GM19467 (cell line): ENCODE measurements around the gene STXBP1.
A peak's percentile ranks its signal among the peaks of the same experiment; 100 is the strongest.
"Not testable (repeated sequence)": the region's sequence is repeated elsewhere in the genome, so short reads cannot be mapped to it uniquely, and the experiment has no call there.

Experiments used
- ATAC-seq: cut with Tn5 transposase; IDR thresholded peaks from one replicate; pipeline ENCODE4 v1.9.1; 2021; ENCODE audit warnings: mild to moderate bottlenecking, moderate library complexity; ENCODE audit not compliant: unreplicated experiment

The STXBP1 gene

DNA sequence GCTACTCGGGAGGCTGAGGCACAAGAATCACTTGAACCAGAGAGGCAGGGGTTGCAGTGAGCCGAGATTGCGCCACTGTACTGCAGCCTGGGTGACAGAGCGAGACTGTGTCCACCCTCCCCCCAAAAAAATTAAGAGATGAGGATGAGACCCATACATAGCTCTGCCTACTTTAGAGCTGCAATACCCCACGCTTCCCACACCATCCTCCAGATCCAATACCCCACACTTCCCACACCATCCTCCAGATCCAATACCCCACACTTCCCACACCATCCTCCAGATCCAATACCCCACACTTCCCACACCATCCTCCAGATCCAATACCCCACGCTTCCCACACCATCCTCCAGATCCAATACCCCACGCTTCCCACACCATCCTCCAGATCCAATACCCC, 34.9 kb upstream of the STXBP1 start:
- ATAC-seq = not testable (repeated sequence)

GRCh38 chr9:127578627-127578951, 33.5 kb upstream of the STXBP1 start:
- ATAC-seq = no peak

GRCh38 chr9:127578952-127579853, 32.9 kb upstream of the STXBP1 start:
- ATAC-seq = no peak

DNA sequence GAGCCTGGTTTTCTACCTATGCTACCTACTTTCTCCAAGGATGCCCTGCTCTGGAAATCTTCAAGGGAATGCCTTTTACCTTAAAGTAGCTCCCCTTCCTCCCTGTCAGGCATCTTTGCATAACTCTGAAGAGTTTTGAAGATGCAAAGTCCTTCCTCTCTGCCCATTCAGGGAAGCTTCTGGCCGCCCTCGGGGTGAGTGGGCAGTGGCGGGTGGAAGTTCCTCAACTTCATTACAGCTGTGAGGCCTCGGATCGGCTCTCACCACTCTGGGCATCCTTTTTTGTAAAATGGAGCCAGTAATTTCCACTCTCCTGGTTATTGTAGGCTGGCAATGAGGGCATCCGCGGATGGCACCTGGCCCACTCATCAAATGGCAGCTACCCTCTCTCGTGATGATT, 31.7 kb upstream of the STXBP1 start:
- ATAC-seq = no peak

DNA sequence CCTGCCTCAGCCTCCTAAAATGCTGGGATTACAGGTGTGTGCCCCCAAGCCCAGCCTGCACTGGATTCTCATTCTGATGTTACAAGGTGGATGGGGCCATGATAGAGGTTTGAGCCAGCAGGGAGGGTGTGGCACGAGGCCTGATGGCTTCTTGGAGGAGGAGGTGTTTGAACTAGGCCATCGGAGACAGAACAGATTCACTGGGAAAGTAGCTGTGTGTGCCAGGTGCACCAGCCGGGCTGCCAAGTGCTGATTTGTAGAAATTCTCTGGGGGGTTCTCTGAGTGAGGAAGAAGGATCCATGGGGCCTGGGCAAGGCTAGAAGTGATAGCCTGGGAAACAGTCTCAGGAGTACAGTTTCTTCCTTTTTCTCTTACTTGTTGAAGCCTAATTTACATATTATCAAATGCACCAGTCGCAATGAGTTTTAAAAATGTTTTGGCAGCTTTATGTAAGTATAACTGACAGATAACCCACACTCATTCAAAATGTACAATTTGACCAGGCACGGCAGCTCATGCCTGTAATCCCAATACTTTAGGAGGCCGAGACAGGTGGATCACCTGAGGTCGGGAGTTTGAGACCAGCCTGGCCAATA, 31.1 kb upstream of the STXBP1 start:
- no peak for ATAC-seq

- not testable (repeated sequence) for ATAC-seq
These were observed 27.6 kb upstream of the STXBP1 start for GRCh38 chr9:127584474-127584805.

GRCh38 chr9:127585161-127585819, 26.8 kb upstream of the STXBP1 start:
- ATAC-seq = no peak

DNA sequence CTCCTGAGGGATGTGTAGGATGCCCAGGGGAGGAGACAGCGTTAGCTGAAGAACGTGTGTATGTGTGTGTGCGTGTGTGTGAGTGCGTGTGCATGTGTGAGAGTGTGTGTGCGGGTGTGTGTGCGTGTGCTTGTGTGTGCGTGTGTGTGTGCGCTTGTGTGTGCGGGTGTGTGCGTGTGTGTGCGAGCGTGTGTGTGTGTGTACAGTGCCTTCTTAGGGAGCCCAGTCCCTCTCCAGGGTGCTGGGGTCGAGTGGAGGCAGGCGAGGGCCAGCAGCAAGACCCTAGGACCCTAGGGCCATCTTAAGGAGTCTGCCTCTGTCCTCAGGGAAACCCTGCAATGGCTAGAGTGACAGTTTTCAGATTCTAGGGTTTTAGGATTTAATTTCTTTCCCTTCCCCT, 26.0 kb upstream of the STXBP1 start:
- no peak for ATAC-seq

DNA sequence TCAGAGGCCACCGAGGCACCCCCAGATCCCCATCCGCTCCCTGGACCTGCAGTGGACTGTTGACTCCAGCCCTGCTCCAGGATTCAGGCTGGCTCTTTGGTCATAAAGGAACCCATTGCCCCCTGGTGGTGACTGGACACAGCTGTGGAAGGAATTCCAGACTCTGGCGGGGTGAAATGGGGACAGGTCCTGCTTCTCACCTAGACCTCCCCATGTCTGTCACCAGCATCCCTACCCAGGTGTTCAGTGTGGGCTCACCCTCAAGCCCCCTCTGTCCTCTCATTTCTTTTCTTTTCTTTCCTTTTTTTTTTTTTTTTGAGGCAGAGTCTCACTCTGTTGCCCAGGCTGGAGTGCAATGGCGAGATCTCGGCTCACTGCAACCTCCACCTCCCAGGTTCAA, 25.5 kb upstream of the STXBP1 start:
- no peak for ATAC-seq

GRCh38 chr9:127587966-127588365, 24.1 kb upstream of the STXBP1 start:
- ATAC-seq = no peak

- ATAC-seq = no peak
These were observed 23.2 kb upstream of the STXBP1 start for GRCh38 chr9:127588740-127589506.

- ATAC-seq = no peak
These were observed 22.1 kb upstream of the STXBP1 start for GRCh38 chr9:127589955-127590370.

GRCh38 chr9:127595611-127596010, 16.5 kb upstream of the STXBP1 start:
- no peak for ATAC-seq

GRCh38 chr9:127598839-127599549, 13.1 kb upstream of the STXBP1 start:
- ATAC-seq = no peak

DNA sequence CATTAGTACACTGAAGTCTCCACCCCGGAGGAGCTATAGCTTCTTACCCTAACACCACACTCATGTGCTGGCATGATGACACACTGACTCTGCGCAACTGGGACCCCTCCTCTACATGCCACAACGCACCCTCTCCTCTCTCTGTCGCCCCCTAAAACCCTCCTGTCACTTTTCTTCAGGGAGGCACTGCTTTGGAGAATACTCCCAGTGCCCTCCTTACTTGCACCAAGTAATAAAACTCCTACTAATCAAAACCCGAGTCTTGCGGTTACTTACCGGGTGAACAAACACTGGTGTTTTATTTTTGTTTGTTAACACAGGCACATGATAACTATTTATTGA, 12.6 kb upstream of the STXBP1 start:
- ATAC-seq = no peak

DNA sequence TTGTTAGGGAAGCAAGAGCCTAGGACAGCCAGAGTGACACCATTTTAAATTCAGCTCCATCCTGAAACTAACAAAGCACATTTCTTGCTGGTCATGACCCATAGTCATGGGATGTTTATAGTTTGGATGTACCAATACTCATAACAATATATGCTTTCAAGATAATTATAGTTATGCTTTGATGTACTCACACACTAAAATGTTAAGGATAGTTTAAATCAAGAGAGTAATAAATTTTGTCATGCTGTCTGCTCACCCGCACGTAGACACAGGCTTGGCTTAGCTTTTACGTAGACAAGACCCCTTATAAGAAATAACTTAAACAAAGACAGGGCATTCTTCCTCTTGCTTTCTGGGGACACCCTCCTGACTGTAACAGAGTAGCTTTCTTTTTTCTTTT, 8.9 kb upstream of the STXBP1 start:
- no peak for ATAC-seq

GRCh38 chr9:127606043-127606442, 6.0 kb upstream of the STXBP1 start:
- no peak for ATAC-seq

DNA sequence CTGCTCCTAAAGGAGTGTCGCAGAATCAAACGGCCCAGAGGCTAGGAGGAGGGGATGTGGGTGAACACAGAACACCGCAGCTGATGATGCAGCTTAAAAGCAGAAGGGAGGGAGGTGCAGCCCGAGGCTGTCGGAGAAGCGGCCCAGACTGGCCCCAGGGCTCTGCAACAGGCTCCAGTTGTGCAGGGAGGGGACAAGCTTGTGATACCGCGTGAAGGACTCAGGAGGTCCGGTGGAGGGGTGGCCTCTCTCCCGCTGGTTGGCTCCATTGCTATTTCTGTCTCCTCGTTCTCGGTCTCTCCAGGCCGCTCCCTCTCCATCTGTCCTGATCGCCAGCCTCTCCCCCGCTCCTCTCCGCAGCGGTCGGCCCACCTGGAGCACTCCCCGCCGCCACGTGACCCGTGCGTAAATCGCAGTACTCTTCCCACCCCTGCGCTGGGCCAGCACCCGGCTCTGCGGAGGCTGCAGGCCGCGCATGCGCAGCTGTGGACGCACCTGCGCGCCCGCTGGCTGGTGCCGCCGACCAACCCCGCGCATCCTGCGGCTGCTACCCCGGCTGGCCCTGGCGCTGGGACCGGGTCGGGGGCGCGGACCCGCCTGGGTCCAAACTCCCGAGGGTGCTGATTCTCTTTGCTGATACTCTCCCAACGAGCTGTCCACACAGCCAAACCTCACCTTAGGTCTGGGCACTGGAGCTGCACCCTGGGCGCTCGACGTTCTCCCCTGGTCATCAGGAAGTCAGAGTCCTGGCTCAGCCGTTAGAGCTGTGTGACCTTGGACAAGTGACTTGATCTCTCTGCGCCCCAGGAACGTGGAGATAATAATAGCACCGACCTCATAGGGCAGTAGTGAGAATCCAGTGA, 3.7 kb upstream of the STXBP1 start:
- ATAC-seq = no peak

DNA sequence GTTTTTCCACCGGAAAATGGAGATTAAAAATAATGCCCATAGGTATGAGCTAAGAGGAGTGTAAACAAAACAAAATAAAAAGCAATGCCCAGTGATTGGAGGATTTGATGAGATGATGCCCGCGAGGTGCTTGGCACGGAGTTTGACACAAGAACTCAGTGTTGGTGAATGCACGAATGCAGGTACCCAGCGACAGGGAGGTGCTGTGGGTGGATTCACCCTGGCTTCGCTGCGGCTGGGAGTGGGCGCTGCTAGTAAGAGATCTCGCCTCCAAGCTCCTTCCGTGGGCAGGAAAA, 526 bp upstream of the STXBP1 start:
- ATAC-seq = peak; percentile 5

DNA sequence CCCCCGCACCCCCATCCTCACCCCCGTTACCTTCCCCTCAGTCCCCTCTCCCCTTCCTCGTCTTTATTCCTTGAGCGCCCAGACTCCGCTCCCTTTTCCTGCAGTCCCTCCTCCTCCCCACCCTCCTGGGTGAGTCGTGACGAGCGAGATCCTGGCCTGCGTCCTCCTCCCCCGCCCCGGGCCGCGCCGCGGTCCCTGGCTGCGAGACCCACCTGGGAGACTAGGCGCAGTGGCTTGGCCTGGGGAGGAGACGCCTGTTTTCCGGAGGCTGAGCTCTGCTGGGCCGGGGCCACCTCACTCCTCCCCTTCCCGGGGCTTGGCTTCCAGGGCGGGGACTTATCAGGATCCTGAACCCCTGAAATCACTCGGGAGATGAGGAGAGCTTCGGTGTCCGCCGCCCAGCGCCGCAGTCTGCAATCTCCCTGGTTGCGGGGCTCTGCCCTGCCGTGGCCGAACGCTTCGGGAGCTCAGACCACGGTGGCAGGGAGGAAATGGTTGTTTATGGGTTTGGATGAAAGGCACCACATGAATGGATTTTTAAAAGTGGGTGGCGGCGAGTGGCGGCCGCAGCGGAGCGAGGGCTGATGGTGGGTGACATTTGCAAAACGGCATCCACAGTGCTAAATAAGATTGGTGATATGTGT, 984 bp downstream of the STXBP1 start:
- ATAC-seq = no peak
